Smooth muscle cell (in vitro differentiated cells): ENCODE data around the gene PPP1R2. TPM values are rescaled to one million over a fixed set of nuclear protein-coding genes. Genes with fewer than 3 reads are reported as not detected.
A peak's percentile ranks its signal among the peaks of the same experiment; 100 is the strongest.

Source experiments
- DNase-seq: peaks from one replicate; lab custom pipeline; 2025; ENCODE audit not compliant: unreplicated experiment; lab: John Stamatoyannopoulos, UW
- H2AFZ ChIP-seq: fragments of 200-600 bp; sonication (generic); 2 replicates; pipeline ENCODE4 v1.6.0; 2016; ENCODE audit warnings: antibody characterized with exemption, low read depth, mild to moderate bottlenecking
- H3F3A ChIP-seq: fragments of 200-600 bp; sonication (generic); 2 replicates; pipeline ENCODE4 v1.6.0; 2017; ENCODE audit warnings: antibody characterized with exemption, low read depth
- H3K27ac ChIP-seq: fragments of 200-600 bp; sonication (generic); 2 replicates; pipeline ENCODE4 v1.5.1; 2016; ENCODE audit warnings: low read depth, mild to moderate bottlenecking
- H3K27me3 ChIP-seq: fragments of 200-600 bp; sonication (generic); 2 replicates; pipeline ENCODE4 v1.6.1; 2016; ENCODE audit warnings: low read depth, mild to moderate bottlenecking
- H3K36me3 ChIP-seq: fragments of 200-600 bp; sonication (generic); 2 replicates; pipeline ENCODE4 v1.5.1; 2016; ENCODE audit warnings: low read depth
- H3K4me1 ChIP-seq: fragments of 200-600 bp; sonication (generic); 2 replicates; pipeline ENCODE4 v1.5.1; 2016; ENCODE audit warnings: low read depth
- H3K4me2 ChIP-seq: fragments of 200-600 bp; sonication (generic); 2 replicates; pipeline ENCODE4 v1.6.0; 2016; ENCODE audit warnings: mild to moderate bottlenecking
- H3K4me3 ChIP-seq: fragments of 200-600 bp; sonication (generic); 2 replicates; pipeline ENCODE4 v1.5.1; 2016; ENCODE audit warnings: mild to moderate bottlenecking
- H3K79me2 ChIP-seq: fragments of 200-600 bp; sonication (generic); 2 replicates; pipeline ENCODE4 v1.6.0; 2016; ENCODE audit warnings: low read depth, mild to moderate bottlenecking
- H3K9ac ChIP-seq: fragments of 200-600 bp; sonication (generic); 2 replicates; pipeline ENCODE4 v1.6.0; 2016; ENCODE audit warnings: low read depth
- H3K9me3 ChIP-seq: fragments of 200-600 bp; sonication (generic); replicated peaks from 2 replicates; pipeline ENCODE4 v1.5.1; 2016; ENCODE audit warnings: low read depth
- H4K20me1 ChIP-seq: fragments of 200-600 bp; sonication (generic); 2 replicates; pipeline ENCODE4 v1.6.0; 2016; ENCODE audit warnings: low read depth
- WGBS: methylation state at CpG from one replicate; pipeline ENCODE4 v1.1.7; 2016; ENCODE audit warnings: low lambda C conversion rate; 5-methylcytosine and 5-hydroxymethylcytosine counted together
- polyA plus RNA-seq: library from polyadenylated mRNA; unstranded; fragments of >200 nt; fragmentation: Nextera tagmentation; extraction: Ambion mirVana; gene quantifications from 2 replicates; pipeline ENCODE4 v1.2.1, GENCODE V29; 2016
- total RNA-seq: library from RNA; depleted of rRNA; stranded (reverse); fragments of >200 nt; gene quantifications from 2 replicates; pipeline ENCODE4 v1.2.3, GENCODE V29; 2014
- TF ChIP-seq, protein P1 (sequence below): fragments of 200-600 bp; sonication (generic); IDR thresholded peaks from 2 replicates; pipeline ENCODE4 v1.5.1; 2017; ENCODE audit warnings: borderline replicate concordance, mild to moderate bottlenecking, antibody characterized with exemption; ENCODE audit not compliant: insufficient read depth, poor library complexity, severe bottlenecking

Gene PPP1R2
- total and polyA plus RNA-seq, 2 experiments from 2014 or later: 33.4 to 47.5 TPM

DNA sequence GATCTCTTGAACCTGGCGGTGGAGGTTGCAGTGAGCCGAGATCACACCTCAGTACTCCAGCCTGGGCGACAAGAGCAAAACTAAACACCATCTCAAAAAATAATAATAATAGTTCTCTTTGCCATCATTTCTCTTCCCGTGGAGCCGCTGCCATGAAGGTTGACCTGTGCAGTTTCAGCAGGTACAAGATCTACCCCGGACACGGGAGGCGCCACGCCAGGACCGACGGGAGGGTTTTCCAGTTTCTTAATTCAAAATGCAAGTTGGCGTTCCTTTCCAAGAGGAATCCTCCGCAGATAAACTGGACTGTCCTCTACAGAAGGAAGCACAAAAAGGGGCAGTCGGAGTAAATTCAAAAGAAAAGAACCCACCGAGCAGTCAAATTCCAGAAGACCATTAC is 11.3 kb upstream of the PPP1R2 start:
- DNase-seq: no peak
- Histone ChIP-seq H3K27ac (no peak overlapping the region), H3K27me3 (no peaks in the 10 kb centered on the region), H3F3A (no peaks in the 10 kb centered on the region), H3K79me2 (no peaks in the 10 kb centered on the region), H3K9ac (no peak overlapping the region), H4K20me1 (no peaks in the 10 kb centered on the region), H3K36me3 (no peaks in the 10 kb centered on the region), H3K9me3 (no peaks in the 10 kb centered on the region), H3K4me3 (no peak overlapping the region), H3K4me2 (no peak overlapping the region), H3K4me1 (no peaks in the 10 kb centered on the region), H2AFZ (no peak overlapping the region)
- TF ChIP-seq, protein P1, sequence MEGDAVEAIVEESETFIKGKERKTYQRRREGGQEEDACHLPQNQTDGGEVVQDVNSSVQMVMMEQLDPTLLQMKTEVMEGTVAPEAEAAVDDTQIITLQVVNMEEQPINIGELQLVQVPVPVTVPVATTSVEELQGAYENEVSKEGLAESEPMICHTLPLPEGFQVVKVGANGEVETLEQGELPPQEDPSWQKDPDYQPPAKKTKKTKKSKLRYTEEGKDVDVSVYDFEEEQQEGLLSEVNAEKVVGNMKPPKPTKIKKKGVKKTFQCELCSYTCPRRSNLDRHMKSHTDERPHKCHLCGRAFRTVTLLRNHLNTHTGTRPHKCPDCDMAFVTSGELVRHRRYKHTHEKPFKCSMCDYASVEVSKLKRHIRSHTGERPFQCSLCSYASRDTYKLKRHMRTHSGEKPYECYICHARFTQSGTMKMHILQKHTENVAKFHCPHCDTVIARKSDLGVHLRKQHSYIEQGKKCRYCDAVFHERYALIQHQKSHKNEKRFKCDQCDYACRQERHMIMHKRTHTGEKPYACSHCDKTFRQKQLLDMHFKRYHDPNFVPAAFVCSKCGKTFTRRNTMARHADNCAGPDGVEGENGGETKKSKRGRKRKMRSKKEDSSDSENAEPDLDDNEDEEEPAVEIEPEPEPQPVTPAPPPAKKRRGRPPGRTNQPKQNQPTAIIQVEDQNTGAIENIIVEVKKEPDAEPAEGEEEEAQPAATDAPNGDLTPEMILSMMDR: no peak
- 95% methylated on average over 15 of the region's 15 CpGs for WGBS

DNA sequence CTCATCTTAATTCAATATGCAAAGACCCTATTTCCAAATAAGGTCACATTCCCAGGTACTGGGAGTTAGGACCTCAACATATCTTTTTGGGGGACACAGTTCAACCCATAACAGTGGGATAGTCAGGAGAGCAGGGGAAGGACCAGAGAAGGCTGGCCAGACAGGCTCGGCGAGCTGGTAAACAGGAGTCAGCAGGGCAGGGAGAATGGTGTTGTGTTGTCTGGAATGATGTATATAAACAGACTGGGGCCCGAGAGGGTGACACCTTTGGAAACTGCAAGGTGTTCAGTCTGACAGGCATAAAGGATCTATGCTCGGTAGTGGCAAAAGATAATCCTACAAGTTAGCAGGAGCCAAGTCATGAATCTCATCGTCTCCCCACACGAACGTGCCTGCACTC is 10.1 kb upstream of the PPP1R2 start:
- Histone ChIP-seq H3K4me1 (no peaks in the 10 kb centered on the region), H3K36me3 (no peaks in the 10 kb centered on the region), H2AFZ (no peak overlapping the region), H3K4me3 (no peak overlapping the region), H3K9ac (no peak overlapping the region), H3F3A (no peaks in the 10 kb centered on the region), H3K79me2 (no peaks in the 10 kb centered on the region), H3K4me2 (no peak overlapping the region), H3K9me3 (no peaks in the 10 kb centered on the region), H3K27ac (no peak overlapping the region), H3K27me3 (no peaks in the 10 kb centered on the region), H4K20me1 (no peaks in the 10 kb centered on the region)
- 79% methylated on average over 7 of the region's 7 CpGs for WGBS
- TF ChIP-seq, protein P1: no peak
- no peak for DNase-seq

DNA sequence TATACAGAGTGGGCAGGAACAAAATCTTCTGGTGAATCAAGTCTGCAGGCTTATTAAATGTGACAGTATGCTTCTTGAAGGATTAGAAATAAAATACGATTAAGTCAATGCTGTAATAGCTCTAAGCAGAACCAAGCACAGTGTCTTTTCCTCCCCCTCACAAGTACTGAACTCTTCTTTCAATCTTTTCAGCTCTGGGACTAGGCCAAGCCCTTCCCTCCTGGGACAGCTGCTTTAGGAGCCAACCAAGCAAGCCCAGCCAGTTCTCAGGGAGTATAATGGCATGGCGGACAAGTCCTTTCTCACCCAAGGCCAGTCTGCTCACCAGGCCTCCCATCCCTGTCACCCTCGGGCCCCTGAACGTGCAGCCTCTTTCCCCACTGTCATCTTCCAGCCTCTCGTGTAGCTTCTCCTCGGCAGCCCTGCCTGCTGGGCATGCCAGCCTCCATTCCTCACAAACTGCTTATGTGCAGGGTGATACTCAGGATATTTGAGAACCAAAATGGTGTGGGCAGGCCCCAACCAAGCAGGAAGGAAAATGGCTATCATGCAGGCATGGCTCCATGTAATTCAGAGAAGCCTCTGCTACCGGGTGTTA is 8.4 kb upstream of the PPP1R2 start:
- no peak overlapping the region for H3K27ac ChIP-seq
- H3F3A ChIP-seq: no peaks in the 10 kb centered on the region
- no peaks in the 10 kb centered on the region for H3K36me3 ChIP-seq
- no peaks in the 10 kb centered on the region for H3K79me2 ChIP-seq
- H3K9me3 ChIP-seq: no peaks in the 10 kb centered on the region
- 70% methylated on average over 7 of the region's 7 CpGs for WGBS
- no peaks in the 10 kb centered on the region for H3K4me1 ChIP-seq
- H3K4me2 ChIP-seq: no peak overlapping the region
- H4K20me1 ChIP-seq: no peaks in the 10 kb centered on the region
- H3K4me3 ChIP-seq: no peak overlapping the region
- no peaks in the 10 kb centered on the region for H3K27me3 ChIP-seq
- no peak for DNase-seq
- H2AFZ ChIP-seq: no peak overlapping the region
- TF ChIP-seq, protein P1: no peak
- no peak overlapping the region for H3K9ac ChIP-seq

DNA sequence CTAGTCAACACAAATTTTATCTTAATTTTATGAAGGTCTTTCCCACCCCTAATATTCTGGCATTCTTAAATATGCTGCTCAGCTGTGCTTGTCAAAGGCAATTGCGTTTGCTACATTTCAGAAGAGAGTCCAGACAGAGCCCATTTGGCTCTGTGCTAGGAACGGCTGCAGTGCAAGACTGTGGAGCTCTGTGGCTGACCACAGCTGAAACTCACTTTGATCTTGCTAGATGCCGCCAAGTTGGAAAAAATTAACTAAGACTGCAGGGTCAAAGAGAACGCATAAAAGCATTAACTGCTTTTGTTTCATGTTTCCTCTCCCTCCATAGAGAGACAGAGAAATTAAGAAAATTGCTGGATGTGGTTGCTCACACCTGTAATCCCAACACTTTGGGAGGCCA is 7.6 kb upstream of the PPP1R2 start:
- no peaks in the 10 kb centered on the region for H3F3A ChIP-seq
- no peak overlapping the region for H2AFZ ChIP-seq
- DNase-seq: no peak
- TF ChIP-seq, protein P1: no peak
- no peak overlapping the region for H3K4me3 ChIP-seq
- no peaks in the 10 kb centered on the region for H3K79me2 ChIP-seq
- peak overlapping the region; percentile 19 for H3K4me2 ChIP-seq
- no peaks in the 10 kb centered on the region for H3K4me1 ChIP-seq
- H3K36me3 ChIP-seq: no peaks in the 10 kb centered on the region
- H3K9me3 ChIP-seq: no peaks in the 10 kb centered on the region
- H3K27me3 ChIP-seq: no peaks in the 10 kb centered on the region
- no peaks in the 10 kb centered on the region for H4K20me1 ChIP-seq
- no peak overlapping the region for H3K27ac ChIP-seq
- 44% methylated on average over 4 of the region's 4 CpGs for WGBS
- no peak overlapping the region for H3K9ac ChIP-seq
